Stimulated activated CD4-positive, alpha-beta T cell treated with anti-CD3 and anti-CD28 coated beads, Interleukin-1b, Interleukin-23, amount 100 ng/mL, for 1 hour (primary cell): ENCODE results near the gene ACVRL1.

Experiments used
- DNase-seq, 2 donors: peaks; one replicate each; pipeline ENCODE4 v3.0.0-alpha.2; 2020; ENCODE audit warnings: low read depth in 2 of 2

Gene ACVRL1

GRCh38 chr12:51898506-51898905 lies 8.8 kb upstream of the ACVRL1 start:
- no peak for DNase-seq

- no peak for DNase-seq
Measured at GRCh38 chr12:51898937-51899336, 8.4 kb upstream of the ACVRL1 start.

- no peak for DNase-seq
Measured at GRCh38 chr12:51900323-51900889, 6.9 kb upstream of the ACVRL1 start.

- no peak for DNase-seq
Measured at GRCh38 chr12:51901121-51901817, 6.0 kb upstream of the ACVRL1 start.

- no peak for DNase-seq
Measured at GRCh38 chr12:51901881-51902280, 5.4 kb upstream of the ACVRL1 start.

GRCh38 chr12:51904951-51905470 lies 2.3 kb upstream of the ACVRL1 start:
- no peak for DNase-seq

- no peak for DNase-seq
Measured at GRCh38 chr12:51905471-51906429, 1.6 kb upstream of the ACVRL1 start.

- no peak for DNase-seq
Measured at GRCh38 chr12:51906430-51907082, 748 bp upstream of the ACVRL1 start.

- DNase-seq: no peak
Measured at GRCh38 chr12:51907856-51908425, 637 bp downstream of the ACVRL1 start.

- no peak for DNase-seq
Measured at GRCh38 chr12:51908876-51909592, 1.7 kb downstream of the ACVRL1 start.

GRCh38 chr12:51910168-51910567 lies 2.9 kb downstream of the ACVRL1 start:
- DNase-seq: no peak

- no peak for DNase-seq
Measured at GRCh38 chr12:51910691-51911090, 3.4 kb downstream of the ACVRL1 start.

GRCh38 chr12:51911307-51911706 lies 4.0 kb downstream of the ACVRL1 start:
- no peak for DNase-seq

- no peak for DNase-seq
Measured at GRCh38 chr12:51911788-51912711, 4.7 kb downstream of the ACVRL1 start.

- no peak for DNase-seq
Measured at GRCh38 chr12:51913071-51914033, 6.0 kb downstream of the ACVRL1 start.

- DNase-seq: no peak
Measured at GRCh38 chr12:51914034-51914923, 7.0 kb downstream of the ACVRL1 start.

- no peak for DNase-seq
Measured at GRCh38 chr12:51915003-51915625, 7.8 kb downstream of the ACVRL1 start.
